ENCODE data around the gene CASKIN1. TPM values are rescaled to one million over a fixed set of nuclear protein-coding genes. Genes with fewer than 3 reads are reported as not detected.
"Not testable (repeated sequence)": the region's sequence is repeated elsewhere in the genome, so short reads cannot be mapped to it uniquely, and the experiment has no call there.

The CASKIN1 gene
- polyA plus RNA-seq, 6 donors from 2014 or later = not detected

GRCh38 chr16:2210009-2210332 is 13.6 kb upstream of the CASKIN1 start:
- no peak for DNase-seq
- H3K9me3 Mint-ChIP-seq = no peaks in the 10 kb centered on the region
- H3K4me3 Mint-ChIP-seq = no peak overlapping the region
- H3K36me3 Mint-ChIP-seq = peaks cover 0 to 9% of the 10 kb centered on the region in 2 donors
- peaks cover 17 to 29% (median 24%) of the 10 kb centered on the region in 3 donors for H3K4me1 Mint-ChIP-seq
- no peak for ATAC-seq (ENCODE audit: low read depth in 2 of 2)
- H3K27me3 Mint-ChIP-seq = no peaks in the 10 kb centered on the region
- H3K27ac Mint-ChIP-seq = no peak overlapping the region

DNA sequence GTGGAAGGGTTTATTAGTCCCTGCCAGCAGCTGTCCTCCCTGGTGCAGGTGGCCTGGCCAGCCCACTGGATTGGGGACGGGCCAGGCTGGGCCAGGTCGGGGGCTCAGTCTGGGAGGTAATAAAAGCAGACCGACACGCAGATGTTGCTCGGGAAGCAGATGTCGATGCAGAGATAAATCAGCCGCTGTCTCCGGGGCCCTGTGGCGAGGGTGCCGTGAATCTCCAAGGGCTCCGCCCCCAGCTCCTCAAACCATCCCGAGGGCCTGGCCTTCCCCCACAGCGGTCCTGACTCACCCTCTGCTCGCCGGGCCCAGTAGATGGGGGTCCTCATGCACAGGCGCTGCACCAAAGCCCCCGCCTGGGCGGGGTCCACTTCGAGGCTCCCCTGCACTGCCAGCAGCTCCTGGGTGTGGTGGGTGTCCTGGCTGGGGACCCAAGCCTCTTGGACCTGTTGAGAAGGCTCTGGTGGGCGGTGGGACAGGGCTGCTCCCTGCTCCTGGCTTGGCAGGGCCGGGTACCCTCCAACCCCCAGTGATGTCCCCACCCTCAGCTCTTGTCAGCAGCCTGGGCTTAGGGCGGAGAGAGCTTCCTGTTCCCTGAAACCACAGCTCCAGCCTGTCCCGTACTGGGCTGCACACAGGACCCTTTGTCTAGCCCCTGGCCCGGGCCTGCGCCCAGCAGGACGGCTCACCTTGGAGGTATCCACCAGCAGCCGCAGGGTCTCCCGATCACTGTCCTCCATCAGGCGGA is 13.0 kb upstream of the CASKIN1 start:
- H3K4me1 Mint-ChIP-seq = peaks cover 20 to 32% (median 29%) of the 10 kb centered on the region in 3 donors
- H3K9me3 Mint-ChIP-seq = no peaks in the 10 kb centered on the region
- no peak overlapping the region for H3K4me3 Mint-ChIP-seq
- ATAC-seq (ENCODE audit: low read depth in 2 of 2) (no peak), DNase-seq (no peak)
- H3K27ac Mint-ChIP-seq = no peak overlapping the region
- peaks cover 0 to 9% of the 10 kb centered on the region in 2 donors for H3K36me3 Mint-ChIP-seq
- no peaks in the 10 kb centered on the region for H3K27me3 Mint-ChIP-seq

DNA sequence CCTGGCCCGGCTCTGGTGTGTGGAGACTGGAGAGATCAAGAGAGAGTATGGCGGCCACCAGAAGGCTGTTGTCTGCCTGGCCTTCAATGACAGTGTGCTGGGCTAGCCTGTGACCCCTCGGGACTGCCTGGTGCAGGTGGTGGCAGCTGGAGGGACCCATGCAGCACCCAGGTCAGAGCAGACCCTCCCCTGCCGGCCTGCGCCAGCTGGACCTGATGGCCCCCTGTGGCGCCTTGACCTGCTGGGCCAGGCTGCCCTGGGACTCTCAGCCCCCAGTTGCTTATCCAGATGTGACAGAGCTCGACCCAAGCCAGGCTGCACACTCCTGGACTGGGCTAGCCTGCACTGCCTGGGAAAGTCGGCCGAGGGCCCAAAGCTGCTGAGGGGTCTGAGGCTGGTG is 12.4 kb upstream of the CASKIN1 start:
- no peak for ATAC-seq (ENCODE audit: low read depth in 2 of 2)
- peaks cover 0 to 9% of the 10 kb centered on the region in 2 donors for H3K36me3 Mint-ChIP-seq
- H3K27ac Mint-ChIP-seq = no peak overlapping the region
- H3K4me1 Mint-ChIP-seq = peaks cover 22 to 36% (median 31%) of the 10 kb centered on the region in 3 donors
- H3K27me3 Mint-ChIP-seq = no peaks in the 10 kb centered on the region
- no peak for DNase-seq
- no peaks in the 10 kb centered on the region for H3K9me3 Mint-ChIP-seq
- H3K4me3 Mint-ChIP-seq = no peak overlapping the region

DNA sequence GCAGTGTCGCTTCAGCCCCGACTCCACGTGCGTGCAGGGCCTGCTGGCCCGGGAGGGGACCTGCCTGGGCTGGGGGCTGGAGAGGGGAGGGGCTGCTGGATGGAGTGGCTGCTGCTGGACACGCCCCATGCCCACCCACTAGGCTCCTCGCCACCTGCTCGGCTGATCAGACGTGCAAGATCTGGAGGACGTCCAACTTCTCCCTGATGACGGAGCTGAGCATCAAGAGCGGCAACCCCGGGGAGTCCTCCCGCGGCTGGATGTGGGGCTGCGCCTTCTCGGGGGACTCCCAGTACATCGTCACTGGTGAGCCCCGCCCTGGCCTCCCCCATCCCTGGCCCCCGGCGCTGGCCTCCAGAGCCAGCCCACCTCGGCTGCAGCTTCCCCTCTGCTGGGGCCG is 11.9 kb upstream of the CASKIN1 start:
- H3K4me3 Mint-ChIP-seq = peak overlapping the region in 1 of 8 donors; percentile 33

GRCh38 chr16:2207872-2208271 is 11.5 kb upstream of the CASKIN1 start:
- H3K4me3 Mint-ChIP-seq = peak overlapping the region in 7 of 8 donors; percentile 19 to 87 (median 68)
- ATAC-seq (ENCODE audit: low read depth in 2 of 2) = no peak
- peak overlapping the region in 2 of 6 donors; percentile 54 to 78 for H3K27ac Mint-ChIP-seq

More for the DNA sequence above, 11.9 kb upstream of the CASKIN1 start:
- H3K27ac Mint-ChIP-seq = no peak overlapping the region
- peaks cover 26 to 37% (median 26%) of the 10 kb centered on the region in 3 donors for H3K4me1 Mint-ChIP-seq
- no peaks in the 10 kb centered on the region for H3K9me3 Mint-ChIP-seq
- no peak for DNase-seq
- no peaks in the 10 kb centered on the region for H3K27me3 Mint-ChIP-seq
- ATAC-seq (ENCODE audit: low read depth in 2 of 2) = no peak
- peaks cover 0 to 9% of the 10 kb centered on the region in 2 donors for H3K36me3 Mint-ChIP-seq

DNA sequence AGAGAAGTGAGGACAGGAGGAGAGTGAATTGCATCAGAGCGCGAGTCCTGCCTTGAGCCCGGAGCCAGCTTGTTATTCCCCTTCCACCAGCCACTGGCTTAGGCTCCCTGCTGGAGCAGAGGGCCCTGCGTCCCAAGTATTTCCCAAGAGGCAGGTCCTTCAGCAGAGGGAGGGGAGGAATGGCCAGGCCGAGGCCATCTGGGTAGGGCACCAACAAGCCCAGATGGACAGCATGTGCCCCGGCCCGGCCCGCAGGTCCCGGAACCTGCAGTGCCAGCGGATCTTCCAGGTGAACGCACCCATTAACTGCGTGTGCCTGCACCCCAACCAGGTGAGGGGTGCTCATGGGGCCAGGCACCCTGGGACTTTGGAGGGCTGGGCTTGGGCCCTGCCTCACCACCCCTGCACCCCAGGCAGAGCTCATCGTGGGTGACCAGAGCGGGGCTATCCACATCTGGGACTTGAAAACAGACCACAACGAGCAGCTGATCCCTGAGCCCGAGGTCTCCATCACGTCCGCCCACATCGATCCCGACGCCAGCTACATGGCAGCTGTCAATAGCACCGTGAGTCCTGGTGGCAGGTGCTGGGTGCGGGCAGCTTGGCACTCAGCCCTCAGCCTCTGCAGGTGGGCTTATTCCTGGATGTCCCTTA is 10.5 kb upstream of the CASKIN1 start:
- H3K27me3 Mint-ChIP-seq = peaks cover 0 to 3% (median 0%) of the 10 kb centered on the region in 3 donors

More at GRCh38 chr16:2207872-2208271, 11.5 kb upstream of the CASKIN1 start:
- H3K9me3 Mint-ChIP-seq = no peaks in the 10 kb centered on the region
- no peak for DNase-seq
- H3K36me3 Mint-ChIP-seq = peaks cover 0 to 9% of the 10 kb centered on the region in 2 donors
- no peaks in the 10 kb centered on the region for H3K27me3 Mint-ChIP-seq
- H3K4me1 Mint-ChIP-seq = peaks cover 22 to 34% (median 26%) of the 10 kb centered on the region in 3 donors

DNA sequence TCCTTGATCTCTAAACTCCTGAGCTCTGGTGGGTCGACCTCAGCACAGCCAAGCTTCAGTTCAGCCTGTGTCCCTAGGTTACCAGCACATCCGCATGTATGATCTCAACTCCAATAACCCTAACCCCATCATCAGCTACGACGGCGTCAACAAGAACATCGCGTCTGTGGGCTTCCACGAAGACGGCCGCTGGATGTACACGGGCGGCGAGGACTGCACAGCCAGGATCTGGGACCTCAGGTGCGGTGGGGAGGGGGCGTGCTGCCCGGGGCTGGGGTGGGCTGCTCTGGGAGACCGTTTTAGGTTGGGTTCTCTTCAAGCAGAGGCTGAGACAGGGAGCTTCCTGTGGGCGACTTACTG is 10.0 kb upstream of the CASKIN1 start:
- H3K36me3 Mint-ChIP-seq = peaks cover 0 to 9% of the 10 kb centered on the region in 2 donors
- peaks cover 17 to 32% (median 20%) of the 10 kb centered on the region in 3 donors for H3K4me1 Mint-ChIP-seq
- H3K4me3 Mint-ChIP-seq = peak overlapping the region; percentile 66 to 88 (median 80)
- peaks cover 0 to 8% (median 0%) of the 10 kb centered on the region in 3 donors for H3K27me3 Mint-ChIP-seq
- DNase-seq = no peak
- H3K9me3 Mint-ChIP-seq = no peaks in the 10 kb centered on the region
- ATAC-seq (ENCODE audit: low read depth in 2 of 2) = no peak
- H3K27ac Mint-ChIP-seq = peak overlapping the region in 5 of 6 donors; percentile 63 to 96 (median 88)

More for the DNA sequence above, 10.5 kb upstream of the CASKIN1 start:
- H3K4me3 Mint-ChIP-seq = peak overlapping the region in 7 of 8 donors; percentile 66 to 88 (median 81)
- H3K4me1 Mint-ChIP-seq = peaks cover 17 to 32% (median 23%) of the 10 kb centered on the region in 3 donors
- H3K36me3 Mint-ChIP-seq = peaks cover 0 to 9% of the 10 kb centered on the region in 2 donors
- peak overlapping the region in 4 of 6 donors; percentile 57 to 96 (median 86) for H3K27ac Mint-ChIP-seq
- DNase-seq (no peak), ATAC-seq (ENCODE audit: low read depth in 2 of 2) (no peak)
- H3K9me3 Mint-ChIP-seq = no peaks in the 10 kb centered on the region

- no peaks in the 10 kb centered on the region for H3K9me3 Mint-ChIP-seq
- DNase-seq (no peak), ATAC-seq (ENCODE audit: low read depth in 2 of 2) (no peak)
- H3K27ac Mint-ChIP-seq = peak overlapping the region in 4 of 6 donors; percentile 76 to 96 (median 85)
- peaks cover 0 to 9% of the 10 kb centered on the region in 2 donors for H3K36me3 Mint-ChIP-seq
- H3K27me3 Mint-ChIP-seq = peaks cover 0 to 8% (median 0%) of the 10 kb centered on the region in 3 donors
- peak overlapping the region; percentile 68 to 88 (median 80) for H3K4me3 Mint-ChIP-seq
- peaks cover 17 to 32% (median 20%) of the 10 kb centered on the region in 3 donors for H3K4me1 Mint-ChIP-seq
Observed at GRCh38 chr16:2205967-2206313, 9.5 kb upstream of the CASKIN1 start.

DNA sequence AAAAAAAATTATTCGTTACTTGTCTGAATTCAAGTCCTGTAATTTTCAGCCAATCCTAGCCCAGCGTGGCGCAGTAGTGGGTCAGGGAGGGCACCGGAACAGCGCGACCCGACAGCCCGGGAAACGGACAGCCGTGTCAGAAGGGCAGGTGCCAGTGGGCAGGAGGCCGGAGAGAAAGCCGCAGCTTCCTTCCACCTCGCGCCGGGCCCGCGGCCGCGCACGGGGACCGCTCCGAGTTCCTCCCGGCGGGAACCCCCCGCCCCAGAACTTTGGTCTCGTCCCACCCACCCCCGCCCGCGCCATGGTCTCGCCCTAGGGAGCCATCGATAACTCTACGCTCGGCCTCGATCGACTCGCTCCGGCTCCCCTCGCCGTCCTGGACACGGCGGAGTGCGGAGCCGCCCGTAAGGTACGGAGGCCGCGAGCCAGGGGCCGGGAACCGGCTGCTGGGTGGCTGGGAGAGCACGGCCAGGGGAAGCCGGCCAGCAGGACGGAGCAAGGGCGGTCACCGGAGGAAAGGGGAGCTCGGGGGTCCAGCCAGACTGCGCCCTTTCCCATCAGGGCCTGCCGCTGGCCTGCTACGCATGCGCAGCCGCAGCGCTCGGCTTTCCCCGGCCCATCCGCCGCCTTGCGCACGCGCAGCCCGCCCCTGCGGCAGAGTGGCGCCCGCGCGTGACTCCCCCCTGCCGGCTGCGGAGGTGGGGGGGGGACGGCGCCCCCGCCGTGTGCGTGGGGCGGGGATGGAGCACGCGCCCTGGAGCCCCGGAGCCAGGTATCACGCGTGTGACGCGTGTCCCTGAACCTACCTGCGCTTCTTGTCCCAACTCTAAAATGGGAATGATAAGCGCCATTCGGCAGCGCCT is 8.9 kb upstream of the CASKIN1 start, which contains the start of gene MLST8:
Gene MLST8, plus strand, starts transcription at position 351 of the 863 bp plus-strand sequence. CDS start 632 bp downstream, outside the sequence.
- H3K27me3 Mint-ChIP-seq = peaks cover 0 to 10% (median 4%) of the 10 kb centered on the region in 3 donors
- H3K27ac Mint-ChIP-seq = peak within 1 kb of the TSS; percentile 75 to 97 (median 90)
- H3K4me3 Mint-ChIP-seq = peak within 1 kb of the TSS; percentile 68 to 93 (median 87)
- DNase-seq (peak; percentile 97), ATAC-seq (ENCODE audit: low read depth in 2 of 2) (peak; percentile 78 to 83)
- H3K4me1 Mint-ChIP-seq = peaks cover 17 to 32% (median 20%) of the 10 kb centered on the region in 3 donors
- peaks cover 0 to under 1% (median 0%) of the 10 kb centered on the region in 7 donors for H3K9me3 Mint-ChIP-seq
- peaks cover 0 to 9% of the 10 kb centered on the region in 2 donors for H3K36me3 Mint-ChIP-seq

DNA sequence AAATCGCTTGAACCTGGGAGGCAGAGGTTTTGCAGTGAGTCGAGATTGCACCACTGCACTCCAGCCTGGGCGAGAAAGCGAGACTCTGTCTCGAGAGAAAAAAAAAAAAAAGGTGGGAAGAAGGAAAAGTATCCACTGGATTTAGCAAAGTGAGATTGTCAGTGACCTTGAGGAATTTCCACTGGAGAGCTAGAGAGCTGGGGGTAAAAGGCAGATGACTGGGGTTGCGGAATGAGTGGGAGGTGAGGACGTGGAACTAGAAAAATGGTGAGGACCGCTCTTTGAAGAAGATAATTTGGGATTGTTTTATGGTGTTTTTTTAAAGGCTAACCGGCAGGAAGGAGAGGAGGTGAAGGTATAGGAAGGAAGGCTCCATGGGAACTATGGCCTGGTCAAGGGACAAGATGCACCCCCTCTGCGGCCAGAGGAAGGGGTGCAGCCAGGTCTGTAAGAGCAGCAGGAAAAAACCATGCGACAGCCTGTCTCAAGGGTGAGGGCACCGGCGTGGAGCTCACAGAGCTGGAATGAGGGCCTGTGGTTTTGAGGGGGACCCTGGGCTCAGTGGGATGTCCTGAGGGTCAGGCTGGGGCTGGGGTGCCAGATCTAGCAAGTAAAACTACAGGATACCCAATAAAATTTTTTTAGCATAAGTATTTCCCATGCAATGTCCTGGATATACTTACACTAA is 8.2 kb upstream of the CASKIN1 start:
- Mint-ChIP-seq H3K4me3 (peak overlapping the region; percentile 68 to 89 (median 82)), H3K4me1 (peaks cover 17 to 32% (median 20%) of the 10 kb centered on the region in 3 donors), H3K9me3 (peaks cover 0 to 1% (median 0%) of the 10 kb centered on the region in 7 donors), H3K27me3 (peaks cover 0 to 18% (median 11%) of the 10 kb centered on the region in 3 donors), H3K27ac (peak overlapping the region in 5 of 6 donors; percentile 44 to 88 (median 78)), H3K36me3 (peaks cover 0 to 9% of the 10 kb centered on the region in 2 donors)
- DNase-seq (no peak), ATAC-seq (ENCODE audit: low read depth in 2 of 2) (no peak)

- Mint-ChIP-seq H3K4me3 (peak overlapping the region in 7 of 8 donors; percentile 52 to 88 (median 68)), H3K4me1 (peaks cover 17 to 31% (median 20%) of the 10 kb centered on the region in 3 donors), H3K27me3 (peaks cover 7 to 28% (median 21%) of the 10 kb centered on the region in 3 donors), H3K27ac (peak overlapping the region in 1 of 6 donors; percentile 41)
- H3K9me3 Mint-ChIP-seq; DNase-seq; H3K36me3 Mint-ChIP-seq; ATAC-seq (ENCODE audit: low read depth in 2 of 2): not testable (repeated sequence)
Observed at GRCh38 chr16:2203119-2203688, 6.8 kb upstream of the CASKIN1 start.

GRCh38 chr16:2200313-2200712 is 3.9 kb upstream of the CASKIN1 start:
- H3K27ac Mint-ChIP-seq = no peak overlapping the region
- peaks cover 17 to 43% (median 32%) of the 10 kb centered on the region in 3 donors for H3K27me3 Mint-ChIP-seq
- ATAC-seq (ENCODE audit: low read depth in 2 of 2) = no peak
- no peak overlapping the region for H3K4me3 Mint-ChIP-seq
- DNase-seq = no peak
- peaks cover 8 to 14% (median 12%) of the 10 kb centered on the region in 3 donors for H3K4me1 Mint-ChIP-seq
- H3K9me3 Mint-ChIP-seq = peaks cover 0 to 1% (median 0%) of the 10 kb centered on the region in 7 donors
- no peaks in the 10 kb centered on the region for H3K36me3 Mint-ChIP-seq
